SW 1271 (cell line): Measurements from ENCODE around the gene GASK1A.

Experiments
- DNase-seq, 2 experiments: peaks; one replicate each; lab custom pipeline; 2025; lab: John Stamatoyannopoulos, UW

GASK1A gene

DNA sequence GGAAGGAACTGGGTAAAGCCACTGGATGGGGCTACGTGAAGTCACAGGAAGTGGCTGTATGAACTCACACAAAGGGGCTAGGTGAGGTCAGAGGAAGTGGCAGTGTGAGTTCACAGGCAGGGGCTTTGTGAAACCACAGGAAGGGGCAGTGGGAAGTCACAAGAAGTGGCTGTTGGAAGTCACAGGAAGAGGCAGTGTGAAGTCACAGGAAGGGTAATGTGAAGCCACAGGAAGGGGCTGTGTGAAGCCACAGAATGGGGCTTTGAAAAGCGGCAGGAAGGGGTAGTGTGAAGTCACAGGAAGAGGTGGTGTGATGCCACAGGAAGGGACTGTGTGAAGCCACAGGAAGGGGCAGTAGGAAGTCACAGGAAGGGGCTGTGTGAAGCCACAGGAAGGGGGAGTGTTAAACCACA, 34.6 kb downstream of the GASK1A start:
- no peak for DNase-seq

- DNase-seq: no peak
Measured at GRCh38 chr3:43014241-43014640, 35.1 kb downstream of the GASK1A start.

DNA sequence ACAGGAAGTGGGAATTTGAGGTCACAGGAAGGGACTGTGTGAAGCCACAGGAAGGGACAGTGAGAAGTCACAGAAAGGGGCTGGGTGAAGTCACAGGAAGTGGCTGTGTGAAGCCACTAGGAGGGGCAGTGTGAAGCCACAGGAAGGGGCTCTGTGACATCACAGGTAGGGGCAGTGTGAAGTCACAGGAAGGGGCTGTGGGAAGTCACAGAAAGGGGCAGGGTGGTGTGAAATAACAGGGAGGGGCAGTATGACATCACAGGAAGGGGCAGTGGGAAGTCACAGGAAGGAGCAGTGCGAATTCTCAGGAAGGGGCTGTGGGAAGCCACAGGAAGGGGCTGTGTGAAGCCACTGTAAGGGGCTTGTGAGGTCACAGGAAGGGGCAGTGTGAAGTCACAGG, 35.8 kb downstream of the GASK1A start:
- DNase-seq: no peak

- no peak for DNase-seq
Measured at GRCh38 chr3:43015572-43015971, 36.5 kb downstream of the GASK1A start.

DNA sequence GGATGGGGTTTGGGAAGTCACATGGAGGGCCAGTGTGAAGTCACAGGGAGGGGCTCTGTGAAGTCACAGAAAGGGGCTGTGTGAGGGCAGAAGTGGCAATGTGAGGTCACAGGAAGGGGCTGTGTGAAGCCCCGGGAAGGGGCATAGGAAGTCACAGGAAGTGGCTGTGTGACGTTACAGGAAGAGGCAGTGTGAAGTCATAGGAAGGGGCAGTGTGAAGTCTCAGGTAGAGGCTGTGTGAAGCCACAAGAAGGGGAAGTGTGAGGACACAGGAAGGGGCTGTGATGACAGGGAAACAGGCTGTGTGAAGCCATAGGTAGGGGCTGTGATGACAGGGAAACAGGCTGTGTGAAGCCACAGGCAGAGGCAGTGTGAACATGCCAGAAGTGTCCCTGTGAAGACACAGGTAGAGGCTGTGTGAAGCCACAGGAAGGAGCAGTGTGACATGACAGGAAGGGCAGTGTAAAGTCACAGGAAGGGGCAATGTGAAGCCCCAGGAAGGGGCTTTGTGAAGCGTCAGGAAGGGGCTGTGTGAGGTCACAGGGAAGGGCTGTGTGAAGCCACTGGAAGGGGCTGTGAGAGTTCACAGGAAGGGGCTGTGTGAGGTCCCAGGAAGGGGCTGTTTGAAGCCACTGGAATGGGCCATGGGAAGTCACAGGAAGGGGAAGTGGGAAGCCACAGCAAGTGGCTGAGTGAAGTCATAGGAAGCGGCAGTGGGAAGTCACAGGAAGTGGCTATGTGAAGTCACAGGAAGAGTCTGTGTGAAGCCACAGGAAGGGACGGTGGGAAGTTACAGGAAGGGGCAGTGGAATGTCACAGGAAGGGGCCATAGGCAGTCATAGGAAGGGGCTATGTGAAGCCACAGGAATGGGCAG, 37.1 kb downstream of the GASK1A start:
- DNase-seq: no peak

- no peak for DNase-seq
Measured at GRCh38 chr3:43017004-43017403, 37.9 kb downstream of the GASK1A start.

DNA sequence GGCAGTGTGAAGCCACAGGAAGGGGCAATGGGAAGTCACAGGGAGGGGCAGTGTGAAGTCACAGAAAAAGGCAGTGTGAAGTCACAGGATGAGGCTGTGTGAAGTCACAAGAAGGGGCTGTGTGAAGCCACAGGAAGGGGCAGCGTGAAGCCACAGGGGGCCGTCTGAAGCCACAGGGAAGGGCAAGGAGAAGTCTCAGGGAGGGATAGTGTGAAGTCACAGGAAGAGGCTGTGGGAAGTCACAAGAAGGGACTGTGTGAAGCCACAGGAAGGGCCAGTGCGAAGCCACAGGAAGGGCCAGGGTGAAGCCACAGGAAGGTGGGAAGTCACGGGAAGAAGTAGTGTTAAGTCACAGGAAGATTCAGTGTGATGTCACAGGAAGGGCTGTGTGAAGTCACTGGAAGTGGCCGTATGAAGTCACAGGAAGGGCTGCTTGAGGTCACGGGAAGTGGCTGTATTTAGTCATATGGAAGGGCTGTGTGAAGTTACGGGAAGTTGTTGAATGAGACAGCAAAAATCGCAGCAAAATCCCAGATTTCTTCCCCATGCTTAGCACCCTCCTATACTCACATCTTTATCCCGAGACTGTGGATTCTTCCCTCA, 38.6 kb downstream of the GASK1A start:
- no peak for DNase-seq

DNA sequence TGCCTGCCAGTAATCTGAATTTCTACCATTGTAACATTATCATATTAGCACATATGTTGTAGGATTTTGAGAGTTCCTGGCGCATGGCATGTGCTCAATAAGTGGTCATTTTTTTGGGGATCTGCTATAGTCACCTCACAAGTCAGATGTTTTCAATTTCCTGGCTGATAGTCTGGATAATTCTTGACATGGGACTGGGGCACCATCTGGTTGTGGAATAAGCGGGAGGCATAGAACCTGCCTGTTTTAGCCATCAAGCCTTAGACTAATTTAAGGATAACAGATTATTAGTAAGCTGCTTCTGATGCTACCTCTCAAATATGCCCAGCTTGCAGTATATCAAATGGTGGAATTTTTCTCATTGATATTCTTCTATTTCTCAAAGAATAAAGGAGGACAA, 39.1 kb downstream of the GASK1A start:
- DNase-seq: no peak

DNA sequence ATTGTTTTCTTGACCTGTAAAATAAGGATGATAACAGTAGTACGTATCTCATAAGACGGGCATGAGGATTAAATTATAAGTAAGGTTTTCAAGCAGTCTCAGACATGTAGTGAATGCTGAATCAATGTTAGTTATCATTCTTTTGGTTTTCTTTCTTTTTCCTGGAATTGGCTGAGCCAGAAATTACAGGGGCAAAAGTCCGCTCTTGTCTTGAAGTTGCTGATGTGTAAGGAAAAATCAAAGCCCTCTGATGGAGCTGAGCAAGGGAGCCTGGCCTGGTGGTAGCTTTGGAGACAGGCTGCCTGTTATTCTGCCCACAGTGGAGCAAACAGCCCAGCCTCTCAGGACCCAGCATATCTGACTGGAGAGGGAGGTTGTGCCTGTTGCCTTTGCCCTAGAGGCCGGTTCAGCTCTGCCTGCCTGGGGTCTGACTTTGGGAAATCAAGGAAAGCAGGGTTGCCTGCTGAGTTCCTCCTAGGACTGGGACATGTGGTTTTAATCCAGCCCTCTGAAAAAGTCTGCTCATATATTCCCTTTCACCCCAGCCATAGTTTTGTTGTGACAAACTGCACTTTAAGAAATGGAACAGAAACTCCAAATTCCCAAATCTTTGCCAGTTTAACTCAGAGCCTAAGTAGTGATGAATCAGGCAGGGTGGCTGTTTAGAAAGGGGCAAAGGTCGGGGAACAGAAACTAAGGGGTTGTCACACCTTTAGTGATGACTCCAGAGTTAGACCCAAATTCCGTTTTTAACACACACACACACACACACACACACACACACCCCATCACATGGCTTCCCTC, 40.1 kb downstream of the GASK1A start:
- DNase-seq: no peak

DNA sequence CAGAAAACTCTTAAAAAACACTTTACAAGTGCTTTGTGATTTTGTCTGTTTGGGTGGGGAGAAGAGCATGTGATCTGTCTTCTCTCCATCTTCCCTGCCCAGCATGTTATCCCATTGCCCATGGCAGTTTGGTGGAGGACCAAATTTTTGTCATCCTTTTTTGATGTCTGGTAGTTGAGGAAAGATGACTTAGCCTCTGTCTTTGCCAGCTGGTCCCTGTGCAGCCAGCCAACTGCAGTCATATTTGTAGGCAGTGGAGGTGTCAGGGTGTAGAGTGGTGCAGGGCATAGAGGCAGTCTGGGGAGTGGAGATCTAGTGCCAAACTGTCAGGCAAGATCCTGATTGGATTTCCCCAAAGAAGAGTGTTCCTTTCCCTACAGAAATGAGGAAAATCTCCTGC, 40.7 kb downstream of the GASK1A start:
- DNase-seq: no peak

DNA sequence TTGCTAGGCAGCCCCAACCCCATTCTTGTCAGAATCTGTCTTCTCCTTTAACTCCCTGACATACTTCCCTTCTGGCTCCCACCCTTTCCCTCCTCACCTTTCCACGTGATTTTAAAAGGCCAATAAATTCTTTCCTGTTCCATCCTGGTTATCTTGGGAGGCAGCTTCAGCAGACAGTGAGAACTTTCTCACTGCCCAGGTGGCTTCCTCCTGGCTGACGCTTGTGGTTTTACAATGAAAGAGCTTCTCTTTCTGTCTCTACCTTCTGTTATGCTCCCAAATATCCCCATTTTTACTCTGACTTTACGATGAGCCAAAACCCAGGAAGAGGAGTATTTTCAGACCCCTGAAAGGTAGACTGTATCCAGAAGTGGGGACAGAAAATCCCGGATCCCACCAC, 42.1 kb downstream of the GASK1A start:
- DNase-seq: no peak

DNA sequence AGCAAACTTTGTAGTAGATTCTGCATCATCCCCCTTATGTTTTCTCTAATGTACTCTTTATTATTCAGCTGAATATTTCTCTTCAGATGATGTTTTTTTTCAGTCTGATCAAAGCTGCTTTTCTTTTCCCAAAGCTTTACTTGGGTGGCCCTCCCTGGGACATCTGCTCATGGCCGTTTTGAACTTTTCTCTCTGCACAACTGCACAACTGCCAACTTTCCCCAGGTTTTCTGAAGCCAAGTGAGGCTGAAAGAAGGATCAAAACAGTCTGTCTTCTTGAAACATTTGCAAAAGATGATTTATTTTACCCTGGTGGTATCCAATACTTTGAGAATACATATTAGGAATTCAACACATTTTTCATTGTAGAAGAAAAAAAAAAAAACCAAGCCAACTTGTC, 43.0 kb downstream of the GASK1A start:
- no peak for DNase-seq

DNA sequence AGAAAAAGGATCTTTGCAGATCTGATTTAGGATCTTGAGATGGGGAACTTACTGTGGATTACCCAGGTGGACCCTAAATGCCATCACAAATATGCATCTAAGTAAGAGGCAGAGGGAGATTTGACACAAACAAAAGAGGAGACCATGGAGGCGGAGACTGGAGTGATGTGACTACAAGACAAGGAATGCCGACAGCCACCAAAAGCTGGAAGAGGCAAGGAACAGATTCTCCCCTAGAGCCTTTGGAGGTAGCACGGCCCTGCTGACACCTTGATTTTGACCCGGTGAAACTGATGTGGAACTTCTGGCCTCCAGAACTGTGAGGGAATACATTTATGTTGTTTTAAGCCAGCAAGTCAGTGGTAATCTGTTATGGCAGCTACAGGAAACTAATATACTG, 44.0 kb downstream of the GASK1A start:
- no peak for DNase-seq

DNA sequence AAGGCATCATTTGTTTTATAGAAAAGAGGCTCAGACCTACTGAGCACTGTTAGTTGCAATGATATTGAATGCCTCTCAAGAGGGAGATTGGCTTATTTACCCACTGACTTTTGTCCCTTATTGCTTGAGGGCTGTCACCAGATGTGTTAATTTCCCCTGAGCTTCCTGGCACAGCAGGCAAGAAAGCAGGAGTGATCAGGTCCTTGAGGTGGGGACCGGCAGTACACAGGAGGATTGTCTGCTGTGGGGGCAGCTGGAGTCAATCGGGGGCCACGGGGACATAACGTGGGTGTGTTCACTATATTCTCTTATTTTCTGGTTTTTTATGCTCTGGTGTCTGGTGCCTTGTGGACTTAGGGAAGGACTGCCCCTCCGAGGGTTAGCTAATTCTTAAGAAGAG, 44.6 kb downstream of the GASK1A start:
- DNase-seq: no peak

GRCh38 chr3:43024181-43024885, 45.2 kb downstream of the GASK1A start:
- no peak for DNase-seq

DNA sequence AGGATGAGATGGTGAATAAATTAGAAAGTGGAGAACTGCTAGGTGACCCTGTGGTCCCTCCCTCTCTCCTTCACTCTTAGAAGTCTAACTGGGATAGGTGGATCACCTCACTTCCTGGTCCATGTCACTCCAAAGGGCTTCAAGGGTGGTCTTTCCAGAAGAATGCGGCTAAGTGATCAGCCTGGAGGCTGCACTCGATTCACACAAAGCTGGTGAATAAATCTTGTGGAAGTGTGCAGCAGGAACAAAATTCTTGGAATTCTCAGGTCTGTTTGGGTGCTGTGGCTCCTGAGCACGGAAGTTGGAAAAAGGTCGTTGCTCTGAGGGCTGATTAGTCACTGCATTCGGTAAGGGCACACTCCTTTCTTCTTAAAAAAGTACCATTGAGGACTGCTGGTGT, 46.3 kb downstream of the GASK1A start:
- no peak for DNase-seq

DNA sequence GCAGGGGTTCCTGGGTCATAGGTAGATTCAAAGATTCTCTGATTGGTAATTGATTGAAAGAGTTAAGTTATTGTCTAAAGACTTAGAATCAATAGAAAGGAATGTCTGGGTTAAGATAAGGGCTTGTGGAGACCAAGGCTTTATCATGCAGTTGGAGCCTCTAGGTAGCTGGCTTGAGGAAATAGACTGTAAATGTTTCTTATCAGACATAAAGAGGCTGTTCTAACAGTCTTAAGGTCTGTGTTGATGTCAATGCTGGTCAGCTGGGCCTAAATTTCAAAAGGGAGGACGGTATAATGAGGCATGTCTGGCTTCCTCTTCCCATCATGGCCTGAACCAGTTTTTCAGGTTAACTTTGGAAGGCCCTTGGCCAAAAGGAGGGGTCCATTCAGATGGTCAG, 48.9 kb downstream of the GASK1A start:
- no peak for DNase-seq

DNA sequence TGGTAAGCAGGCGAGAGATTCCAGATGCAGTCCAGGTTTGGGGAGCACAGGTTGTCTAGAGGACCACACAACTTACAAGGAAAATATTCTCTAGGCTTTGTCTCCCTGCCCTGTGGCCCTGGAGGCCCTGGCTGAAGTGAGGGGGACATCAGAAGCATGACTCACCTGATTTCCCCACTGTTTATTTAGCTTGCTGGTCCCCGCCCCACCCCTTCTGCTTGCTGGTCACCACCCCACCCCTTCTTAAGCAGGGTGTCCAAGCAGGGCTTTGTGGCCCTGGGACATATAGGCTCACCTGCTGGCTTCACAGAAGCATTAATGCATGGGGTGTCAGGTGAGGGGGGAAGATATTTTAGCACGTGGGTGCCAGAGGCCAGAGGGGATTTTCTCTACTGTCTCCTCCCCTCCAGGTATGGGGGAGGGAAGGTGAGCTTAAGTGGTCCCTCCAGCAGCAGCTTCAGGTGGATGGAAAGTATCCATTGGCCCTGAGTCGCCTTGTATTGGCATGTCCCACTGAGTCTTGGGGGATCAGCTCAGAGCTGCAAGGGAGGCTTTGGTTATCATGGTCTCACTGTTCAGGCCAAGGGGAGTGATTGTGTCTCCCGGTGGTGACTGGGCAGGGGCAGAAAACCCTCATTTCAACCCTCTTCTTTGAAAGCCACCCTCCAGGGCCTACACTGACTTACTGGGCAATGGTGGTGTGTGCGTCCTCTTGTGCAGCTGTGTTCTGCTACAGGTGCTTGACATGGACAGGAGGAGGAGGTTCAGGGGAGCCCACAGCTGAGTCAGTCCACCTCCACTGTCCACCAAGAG, 49.8 kb downstream of the GASK1A start:
- no peak for DNase-seq

DNA sequence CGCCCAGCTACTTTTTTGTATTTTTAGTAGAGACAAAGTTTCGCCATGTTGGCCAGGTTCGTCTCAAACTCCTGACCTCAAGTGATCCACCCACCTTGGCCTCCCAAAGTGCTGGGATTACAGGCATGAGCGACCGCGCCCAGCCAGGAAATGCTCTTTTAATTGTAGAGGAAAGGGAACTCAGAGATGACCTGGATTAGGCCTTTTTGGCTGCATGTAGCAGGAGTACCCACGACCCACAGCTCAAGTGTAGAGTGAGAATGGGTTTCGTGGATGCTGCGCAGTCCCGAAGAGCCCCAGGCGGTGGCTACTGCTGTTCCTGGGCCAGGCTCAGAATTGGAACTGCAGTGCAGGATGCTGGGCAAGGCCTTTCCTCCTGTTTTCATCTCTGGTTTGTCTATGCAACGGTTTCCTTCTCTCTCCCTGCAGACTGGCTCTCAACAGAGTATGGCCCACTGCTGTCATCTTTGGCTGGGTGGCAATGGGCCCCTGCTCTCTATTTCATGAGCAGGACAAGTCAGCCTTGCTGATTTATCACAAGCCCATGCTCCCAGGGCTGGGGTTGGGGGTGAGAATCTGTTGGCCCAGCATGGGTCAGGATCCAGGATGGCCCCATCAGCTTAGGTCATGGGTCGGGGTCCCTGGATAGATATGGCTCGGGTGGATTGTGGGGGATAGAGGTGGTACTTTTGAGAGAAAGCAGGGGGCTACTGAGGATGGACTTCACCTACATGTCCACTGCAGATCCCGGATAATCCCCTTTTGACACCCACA, 51.2 kb downstream of the GASK1A start:
- no peak for DNase-seq

DNA sequence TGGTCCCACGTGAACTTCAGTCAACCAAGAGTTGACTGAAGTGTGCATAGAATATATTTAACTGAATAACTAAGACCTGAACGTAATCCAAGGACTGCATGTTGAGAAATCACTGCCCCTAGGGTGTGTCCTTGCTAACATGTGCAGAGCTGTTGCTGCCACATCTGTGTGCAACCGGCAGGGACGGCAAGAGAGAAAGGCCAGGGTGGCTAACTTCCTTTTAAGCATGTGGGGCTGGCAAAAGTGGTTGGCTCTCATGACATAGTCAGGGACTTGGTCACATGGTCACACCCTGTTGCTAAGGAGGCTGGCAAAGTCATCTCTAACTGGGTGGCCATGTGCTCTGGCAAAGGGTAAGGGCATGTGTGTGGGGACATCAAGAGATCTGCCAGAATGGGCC, 52.4 kb downstream of the GASK1A start:
- no peak for DNase-seq
